GM13977 (cell line): ENCODE data around the gene C17orf78.

Source experiments
- DNase-seq: peaks from one replicate; pipeline ENCODE4 v3.0.0; 2012; ENCODE audit warnings: low spot score
- CTCF ChIP-seq: IDR thresholded peaks from 2 replicates; pipeline ENCODE4 v1.5.1; 2012; ENCODE audit warnings: mild to moderate bottlenecking, control low read depth; ENCODE audit not compliant: insufficient read depth; ENCODE audit errors: extremely low read depth, missing control alignments
- in situ Hi-C: fragments of 300-500 bp; cut with MboI; formaldehyde crosslinking; loops from one replicate; pipeline ENCODE4 v1.12.0; 2022; ENCODE audit warnings: low sequenced_read_pairs, low pct_unique_long_range_greater_than_20kb, mixed read lengths, inconsistent platforms; ENCODE audit not compliant: unreplicated experiment

The C17orf78 gene

GRCh38 chr17:37375706-37376105, at the start of gene C17orf78:
TSS of gene C17orf78 (plus strand) at chr17:37375985. CDS start at chr17:37376093, 108 bp downstream.
- no peak for TF ChIP-seq CTCF
- DNase-seq: no peak
- in situ Hi-C loops: loop anchor here (25.0 kb wide), 1 partner anchor 763 kb away; the partner anchor contains the start of gene MRM1

- TF ChIP-seq CTCF: no peak
- DNase-seq: no peak
- in situ Hi-C loops: no loop called here
These were observed 48.3 kb upstream of the C17orf78 start for GRCh38 chr17:37327341-37328090.

- in situ Hi-C loops: no loop called here
- no peak for TF ChIP-seq CTCF
- no peak for DNase-seq
These were observed 36.9 kb upstream of the C17orf78 start for GRCh38 chr17:37338847-37339246.

GRCh38 chr17:37339321-37339720, 36.5 kb upstream of the C17orf78 start:
- in situ Hi-C loops: no loop called here
- TF ChIP-seq CTCF: no peak
- no peak for DNase-seq

- TF ChIP-seq CTCF: no peak
- in situ Hi-C loops: no loop called here
- no peak for DNase-seq
These were observed 35.0 kb upstream of the C17orf78 start for GRCh38 chr17:37340804-37341203.

GRCh38 chr17:37342589-37342988, 33.2 kb upstream of the C17orf78 start:
- DNase-seq: no peak
- no peak for TF ChIP-seq CTCF
- in situ Hi-C loops: no loop called here
